OCI-LY1 (cell line): ENCODE data around the gene ICOSLG.

Experiments used
- H2AFZ ChIP-seq: fragments of 200-600 bp; sonication (generic), shearing (Covaris generic); 2 replicates; pipeline ENCODE4 v1.6.0; 2014; ENCODE audit warnings: antibody characterized with exemption, mild to moderate bottlenecking, low read length
- H3F3A ChIP-seq: fragments of 200-600 bp; sonication (generic), shearing (Covaris generic); 2 replicates; pipeline ENCODE4 v1.6.0; 2014; ENCODE audit warnings: mild to moderate bottlenecking, antibody characterized with exemption, low read length, moderate library complexity; ENCODE audit not compliant: insufficient read depth
- H3K27ac ChIP-seq: fragments of 200-600 bp; sonication (generic); 2 replicates; pipeline ENCODE4 v1.5.1; 2014; ENCODE audit warnings: low read length, mixed run types, mild to moderate bottlenecking, low read depth; ENCODE audit not compliant: poor library complexity, severe bottlenecking
- H3K27me3 ChIP-seq: fragments of 200-600 bp; sonication (generic); 2 replicates; pipeline ENCODE4 v1.6.0; 2014; ENCODE audit warnings: antibody characterized with exemption, mild to moderate bottlenecking, low read length, moderate library complexity; ENCODE audit not compliant: insufficient read depth
- H3K36me3 ChIP-seq: fragments of 200-600 bp; sonication (generic); 2 replicates; pipeline ENCODE4 v1.6.1; 2014; ENCODE audit warnings: mild to moderate bottlenecking, antibody characterized with exemption, low read length, moderate library complexity, mixed read lengths; ENCODE audit not compliant: insufficient read depth
- H3K4me1 ChIP-seq: fragments of 200-600 bp; sonication (generic); 2 replicates; pipeline ENCODE4 v1.5.1; 2014; ENCODE audit warnings: mild to moderate bottlenecking, low read length, moderate library complexity; ENCODE audit not compliant: insufficient read depth, severe bottlenecking
- H3K4me2 ChIP-seq: fragments of 200-600 bp; sonication (generic), shearing (Covaris generic); 2 replicates; pipeline ENCODE4 v1.6.1; 2014; ENCODE audit warnings: low read length
- H3K4me3 ChIP-seq: fragments of 200-600 bp; sonication (generic); 2 replicates; pipeline ENCODE4 v1.5.1; 2014; ENCODE audit warnings: low read length, low read depth, mild to moderate bottlenecking, mixed read lengths; ENCODE audit not compliant: poor library complexity, severe bottlenecking
- H3K79me2 ChIP-seq: fragments of 200-600 bp; shearing (Covaris generic); 2 replicates; pipeline ENCODE4 v1.6.1; 2016; ENCODE audit warnings: mixed run types, low read length, mixed read lengths; ENCODE audit not compliant: insufficient read depth
- H3K9ac ChIP-seq: fragments of 200-600 bp; sonication (generic), shearing (Covaris generic); 2 replicates; pipeline ENCODE4 v1.6.1; 2014; ENCODE audit warnings: mild to moderate bottlenecking, low read length, mixed read lengths
- H3K9me2 ChIP-seq: fragments of 200-600 bp; sonication (generic), shearing (Covaris generic); 2 replicates; pipeline ENCODE4 v1.6.1; 2014; ENCODE audit warnings: low read depth, mild to moderate bottlenecking, low read length, mixed read lengths
- H3K9me3 ChIP-seq: fragments of 200-600 bp; shearing (Covaris generic); 2 replicates; pipeline ENCODE4 v1.6.1; 2014; ENCODE audit warnings: low read length, mixed read lengths
- H4K20me1 ChIP-seq: fragments of 200-600 bp; sonication (generic), shearing (Covaris generic); 2 replicates; pipeline ENCODE4 v1.6.0; 2016; ENCODE audit warnings: mild to moderate bottlenecking, low read length; ENCODE audit not compliant: insufficient read depth
- EZH2 ChIP-seq: fragments of 200-600 bp; sonication (generic), shearing (Covaris generic); IDR thresholded peaks from 2 replicates; pipeline ENCODE4 v1.8.0; 2017; ENCODE audit warnings: borderline replicate concordance, mixed run types, mild to moderate bottlenecking, antibody characterized with exemption, low read length, moderate library complexity, mixed read lengths
- TF ChIP-seq, protein P1 (sequence below): fragments of 200-600 bp; sonication (generic), shearing (Covaris generic); IDR thresholded peaks from 2 replicates; pipeline ENCODE4 v1.5.1; 2017; ENCODE audit warnings: mild to moderate bottlenecking, antibody characterized with exemption, low read length, moderate library complexity, mixed read lengths

Gene ICOSLG

GRCh38 chr21:44272284-44272858, 31.6 kb upstream of the ICOSLG start:
- no peak for TF ChIP-seq EZH2
- TF ChIP-seq, protein P1, sequence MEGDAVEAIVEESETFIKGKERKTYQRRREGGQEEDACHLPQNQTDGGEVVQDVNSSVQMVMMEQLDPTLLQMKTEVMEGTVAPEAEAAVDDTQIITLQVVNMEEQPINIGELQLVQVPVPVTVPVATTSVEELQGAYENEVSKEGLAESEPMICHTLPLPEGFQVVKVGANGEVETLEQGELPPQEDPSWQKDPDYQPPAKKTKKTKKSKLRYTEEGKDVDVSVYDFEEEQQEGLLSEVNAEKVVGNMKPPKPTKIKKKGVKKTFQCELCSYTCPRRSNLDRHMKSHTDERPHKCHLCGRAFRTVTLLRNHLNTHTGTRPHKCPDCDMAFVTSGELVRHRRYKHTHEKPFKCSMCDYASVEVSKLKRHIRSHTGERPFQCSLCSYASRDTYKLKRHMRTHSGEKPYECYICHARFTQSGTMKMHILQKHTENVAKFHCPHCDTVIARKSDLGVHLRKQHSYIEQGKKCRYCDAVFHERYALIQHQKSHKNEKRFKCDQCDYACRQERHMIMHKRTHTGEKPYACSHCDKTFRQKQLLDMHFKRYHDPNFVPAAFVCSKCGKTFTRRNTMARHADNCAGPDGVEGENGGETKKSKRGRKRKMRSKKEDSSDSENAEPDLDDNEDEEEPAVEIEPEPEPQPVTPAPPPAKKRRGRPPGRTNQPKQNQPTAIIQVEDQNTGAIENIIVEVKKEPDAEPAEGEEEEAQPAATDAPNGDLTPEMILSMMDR, result no peak
- Histone ChIP-seq H3K4me3 (no peak overlapping the region), H2AFZ (no peak overlapping the region), H3K36me3 (no peaks in the 10 kb centered on the region), H3K9me2 (no peaks in the 10 kb centered on the region), H3K4me2 (no peak overlapping the region), H4K20me1 (no peaks in the 10 kb centered on the region), H3K27me3 (peaks cover 10% of the 10 kb centered on the region; the same call in 1 of the 2 replicates), H3K79me2 (no peaks in the 10 kb centered on the region), H3K4me1 (no peaks in the 10 kb centered on the region), H3K27ac (no peak overlapping the region), H3F3A (no peaks in the 10 kb centered on the region), H3K9me3 (no peaks in the 10 kb centered on the region), H3K9ac (no peak overlapping the region)

- peaks cover 10% of the 10 kb centered on the region; the same call in 1 of the 2 replicates for H3K27me3 ChIP-seq
- H3K4me2 ChIP-seq, result no peak overlapping the region
- no peak overlapping the region for H3K9ac ChIP-seq
- H3K9me2 ChIP-seq, result no peaks in the 10 kb centered on the region
- H3K79me2 ChIP-seq, result no peaks in the 10 kb centered on the region
- no peaks in the 10 kb centered on the region for H3F3A ChIP-seq
- H3K36me3 ChIP-seq, result no peaks in the 10 kb centered on the region
- H3K4me3 ChIP-seq, result no peak overlapping the region
- H2AFZ ChIP-seq, result no peak overlapping the region
- TF ChIP-seq EZH2, result no peak
- TF ChIP-seq, protein P1, result no peak
- no peak overlapping the region for H3K27ac ChIP-seq
- H3K4me1 ChIP-seq, result no peaks in the 10 kb centered on the region
- H3K9me3 ChIP-seq, result no peaks in the 10 kb centered on the region
- H4K20me1 ChIP-seq, result no peaks in the 10 kb centered on the region
Observed at GRCh38 chr21:44271558-44272283, 31.0 kb upstream of the ICOSLG start.

- H3K9me2 ChIP-seq, result no peaks in the 10 kb centered on the region
- no peaks in the 10 kb centered on the region for H3K79me2 ChIP-seq
- H2AFZ ChIP-seq, result no peak overlapping the region
- H3K4me3 ChIP-seq, result no peak overlapping the region
- H3K9me3 ChIP-seq, result no peaks in the 10 kb centered on the region
- no peak overlapping the region for H3K4me2 ChIP-seq
- peaks cover 10% of the 10 kb centered on the region; the same call in 1 of the 2 replicates for H3K27me3 ChIP-seq
- TF ChIP-seq, protein P1, result no peak
- no peak for TF ChIP-seq EZH2
- no peaks in the 10 kb centered on the region for H4K20me1 ChIP-seq
- no peaks in the 10 kb centered on the region for H3F3A ChIP-seq
- H3K4me1 ChIP-seq, result no peaks in the 10 kb centered on the region
- H3K36me3 ChIP-seq, result no peaks in the 10 kb centered on the region
- H3K27ac ChIP-seq, result no peak overlapping the region
- no peak overlapping the region for H3K9ac ChIP-seq
Observed at GRCh38 chr21:44269090-44269489, 28.3 kb upstream of the ICOSLG start.
